IMR-90 (cell line): ENCODE measurements around the gene EDEM1. TPM values are rescaled to one million over a fixed set of nuclear protein-coding genes. Genes with fewer than 3 reads are reported as not detected.

ENCODE experiments used
- ATAC-seq: fragments of 200-7000 bp; cut with Tn5 transposase; 2 replicates; pipeline ENCODE4 v1.9.1; 2020; ENCODE audit warnings: low read depth, mild to moderate bottlenecking, moderate library complexity
- BruUV-seq: library from RNA; stranded (reverse); fragments of 400-500 nt; replicated peaks from 2 replicates; lab custom pipeline; 2021; lab: Mats Ljungman, UMichigan
- CTCF ChIA-PET: fragments of 300-600 bp; formaldehyde crosslinking; extraction: SDS; loops from one replicate; lab custom pipeline; 2021; ENCODE audit warnings: antibody characterized with exemption; lab: Yijun Ruan, JAX
- POLR2A ChIA-PET: fragments of 300-600 bp; sonication (Branson Sonifier 250); formaldehyde crosslinking; loops from one replicate; lab custom pipeline; 2022; ENCODE audit warnings: antibody characterized with exemption; ENCODE audit not compliant: unreplicated experiment; lab: Charles Lee
- DNase-seq: peaks from one replicate; pipeline ENCODE4 v3.0.0; 2013
- H2AFZ ChIP-seq: replicated peaks from 2 replicates; pipeline ENCODE3; 2013; ENCODE audit warnings: low read length, mild to moderate bottlenecking; ENCODE audit not compliant: poor library complexity
- H2AK5ac ChIP-seq: 2 replicates; pipeline ENCODE4 v1.6.1; 2013; ENCODE audit warnings: low read depth, low read length, inconsistent platforms
- H2AK9ac ChIP-seq: replicated peaks from 2 replicates; pipeline ENCODE3; 2013; ENCODE audit warnings: mild to moderate bottlenecking, low read depth, low read length, moderate library complexity; ENCODE audit not compliant: poor library complexity
- H2BK120ac ChIP-seq: 2 replicates; pipeline ENCODE4 v1.6.1; 2013; ENCODE audit warnings: low read depth, low read length, inconsistent platforms
- H2BK15ac ChIP-seq: 3 replicates; pipeline ENCODE4 v1.6.1; 2013; ENCODE audit warnings: low read depth, low read length, inconsistent platforms
- H2BK20ac ChIP-seq: 2 replicates; pipeline ENCODE4 v1.6.1; 2013; ENCODE audit warnings: low read depth, mild to moderate bottlenecking, inconsistent platforms, low read length, moderate library complexity
- H2BK5ac ChIP-seq: 2 replicates; pipeline ENCODE4 v1.6.1; 2013; ENCODE audit warnings: mild to moderate bottlenecking, low read depth, low read length, inconsistent platforms; ENCODE audit not compliant: poor library complexity, severe bottlenecking
- H3K14ac ChIP-seq: replicated peaks from 2 replicates; pipeline ENCODE4 v1.6.1; 2013; ENCODE audit warnings: low read depth, low read length, inconsistent platforms
- H3K18ac ChIP-seq: 2 replicates; pipeline ENCODE4 v1.6.1; 2013; ENCODE audit warnings: low read depth, low read length, control low read depth
- H3K23ac ChIP-seq: 2 replicates; pipeline ENCODE4 v1.6.1; 2013; ENCODE audit warnings: low read depth, low read length, inconsistent platforms
- H3K27ac ChIP-seq: 2 replicates; pipeline ENCODE4 v1.5.1; 2013; ENCODE audit warnings: mild to moderate bottlenecking, control low read depth, low read length; ENCODE audit not compliant: insufficient read depth
- H3K27me3 ChIP-seq: 2 replicates; pipeline ENCODE4 v1.6.1; 2013; ENCODE audit warnings: low read length; ENCODE audit not compliant: control insufficient read depth, insufficient read depth
- H3K36me3 ChIP-seq: 2 replicates; pipeline ENCODE4 v1.6.1; 2013; ENCODE audit warnings: low read length, mixed read lengths; ENCODE audit not compliant: control insufficient read depth, insufficient read depth
- H3K4ac ChIP-seq: 2 replicates; pipeline ENCODE4 v1.6.1; 2013; ENCODE audit warnings: low read depth, low read length, inconsistent platforms
- H3K4me1 ChIP-seq: 2 replicates; pipeline ENCODE4 v1.6.1; 2013; ENCODE audit warnings: low read length, mixed read lengths; ENCODE audit not compliant: control insufficient read depth, insufficient read depth
- H3K4me2 ChIP-seq: 2 replicates; pipeline ENCODE4 v1.6.1; 2013; ENCODE audit warnings: low read depth, mild to moderate bottlenecking, control low read depth, low read length, moderate library complexity
- H3K4me3 ChIP-seq: 2 replicates; pipeline ENCODE4 v1.5.1; 2013; ENCODE audit warnings: low read depth, mild to moderate bottlenecking, control low read depth, low read length, moderate library complexity; ENCODE audit not compliant: insufficient read depth
- H3K56ac ChIP-seq: 2 replicates; pipeline ENCODE4 v1.6.1; 2013; ENCODE audit warnings: low read length, inconsistent platforms; ENCODE audit not compliant: insufficient read depth; ENCODE audit errors: extremely low read depth
- H3K79me1 ChIP-seq, 2 experiments: 2 replicates each; pipeline ENCODE4 v1.6.1; 2013; ENCODE audit warnings: low read length in 2 of 2, inconsistent platforms in 1 of 2, low read depth in 1 of 2
- H3K9ac ChIP-seq: 2 replicates; pipeline ENCODE4 v1.6.1; 2013; ENCODE audit warnings: low read depth, low read length, control low read depth
- H3K9me1 ChIP-seq: 2 replicates; pipeline ENCODE4 v1.6.1; 2013; ENCODE audit warnings: low read length, inconsistent platforms; ENCODE audit not compliant: insufficient read depth
- H3K9me3 ChIP-seq: 2 replicates; pipeline ENCODE4 v1.6.1; 2013; ENCODE audit warnings: low read length; ENCODE audit not compliant: control insufficient read depth, insufficient read depth
- H4K20me1 ChIP-seq: 2 replicates; pipeline ENCODE4 v1.6.1; 2013; ENCODE audit warnings: low read length, inconsistent platforms; ENCODE audit not compliant: insufficient read depth
- H4K5ac ChIP-seq: 2 replicates; pipeline ENCODE4 v1.6.1; 2013; ENCODE audit warnings: mild to moderate bottlenecking, low read depth, low read length, control low read depth
- H4K8ac ChIP-seq, 2 experiments: 2 replicates each; pipeline ENCODE4 v1.6.1; 2013; ENCODE audit warnings: low read depth in 2 of 2, low read length in 2 of 2, control low read depth in 1 of 2, inconsistent platforms in 1 of 2
- H4K91ac ChIP-seq: 2 replicates; pipeline ENCODE4 v1.6.1; 2013; ENCODE audit warnings: low read depth, low read length, inconsistent platforms; ENCODE audit not compliant: insufficient read depth
- CEBPB ChIP-seq: IDR thresholded peaks from 2 replicates; pipeline ENCODE4 v1.6.1; 2012; ENCODE audit warnings: low read depth, low read length, improper control_type of control experiment
- CHD1 ChIP-seq: IDR thresholded peaks from 2 replicates; pipeline ENCODE4 v1.6.1; 2012; ENCODE audit warnings: low read depth, low read length, improper control_type of control experiment
- CTCF ChIP-seq: conservative IDR thresholded peaks from 2 replicates; pipeline ENCODE4 v1.5.1; 2012; ENCODE audit warnings: mild to moderate bottlenecking, low read depth, low read length, improper control_type of control experiment
- ELK1 ChIP-seq: fragments of 150-350 bp; IDR thresholded peaks from 2 replicates; pipeline ENCODE4 v1.6.1; 2016; ENCODE audit warnings: low read depth, mild to moderate bottlenecking, low read length, moderate library complexity, borderline replicate concordance
- FOS ChIP-seq: fragments of 150-350 bp; IDR thresholded peaks from 2 replicates; pipeline ENCODE4 v1.6.1; 2016; ENCODE audit warnings: low read depth, low read length
- MAFK ChIP-seq: IDR thresholded peaks from 2 replicates; pipeline ENCODE4 v1.6.1; 2012; ENCODE audit warnings: low read depth, low read length, improper control_type of control experiment
- MAZ ChIP-seq: IDR thresholded peaks from 2 replicates; pipeline ENCODE4 v1.6.1; 2012; ENCODE audit warnings: low read depth, mild to moderate bottlenecking, low read length, improper control_type of control experiment, moderate library complexity, borderline replicate concordance
- MXI1 ChIP-seq: IDR thresholded peaks from 2 replicates; pipeline ENCODE4 v1.6.1; 2012; ENCODE audit warnings: low read depth, mild to moderate bottlenecking, low read length, moderate library complexity, borderline replicate concordance
- NFE2L2 ChIP-seq: fragments of 150-350 bp; IDR thresholded peaks from 2 replicates; pipeline ENCODE4 v1.6.1; 2016; ENCODE audit warnings: low read depth, mild to moderate bottlenecking, low read length
- POLR2A ChIP-seq: IDR thresholded peaks from 2 replicates; pipeline ENCODE4 v1.6.1; 2012; ENCODE audit warnings: mild to moderate bottlenecking, low read depth, low read length
- RCOR1 ChIP-seq: IDR thresholded peaks from 2 replicates; pipeline ENCODE4 v1.6.1; 2012; ENCODE audit warnings: mild to moderate bottlenecking, low read length, improper control_type of control experiment; ENCODE audit not compliant: insufficient replicate concordance
- RFX5 ChIP-seq: IDR thresholded peaks from 2 replicates; pipeline ENCODE4 v1.8.0; 2012; ENCODE audit warnings: low read depth, mild to moderate bottlenecking, low read length, moderate library complexity
- SMC3 ChIP-seq: fragments of 150-350 bp; IDR thresholded peaks from 2 replicates; pipeline ENCODE4 v1.6.1; 2016; ENCODE audit warnings: low read depth, mild to moderate bottlenecking, antibody characterized with exemption, low read length, moderate library complexity
- USF2 ChIP-seq: fragments of 150-350 bp; IDR thresholded peaks from 2 replicates; pipeline ENCODE4 v1.6.1; 2017; ENCODE audit warnings: mild to moderate bottlenecking, antibody characterized with exemption, low read length, low read depth
- dilution Hi-C: fragments of 300-500 bp; cut with HindIII; formaldehyde crosslinking; loops from one replicate; pipeline ENCODE4 v1.14.3; 2018; ENCODE audit warnings: low sequenced_read_pairs; ENCODE audit not compliant: unreplicated experiment
- in situ Hi-C: fragments of 300-500 bp; cut with MboI; formaldehyde crosslinking; loops from 3 replicates; pipeline ENCODE4 v1.14.3; 2019; ENCODE audit warnings: low sequenced_read_pairs, inconsistent platforms, mixed read lengths
- intact Hi-C: fragments of 100-400 bp; cut with micrococcal nuclease; formaldehyde crosslinking; loops from 2 replicates; pipeline ENCODE4 v1.10.0; 2022
- polyA plus RNA-seq, 3 experiments: library from polyadenylated mRNA; depleted of rRNA; stranded (reverse); fragments of >200 nt; gene quantifications; 2 replicates each; pipeline ENCODE4 v1.2.3, GENCODE V29; 2012; ENCODE audit warnings: low replicate concordance in 1 of 3
- total RNA-seq: library from RNA; depleted of rRNA; stranded (reverse); fragments of >200 nt; gene quantifications from 2 replicates; pipeline ENCODE4 v1.2.3, GENCODE V29; 2012

EDEM1 gene
- total and polyA plus RNA-seq, 2 of the 4 experiments (the other 2 are of a cell fraction), result 23.5 to 27.0 TPM

- Histone ChIP-seq H3K9me1 (0 out of 2 replicates have a peak, but pooled peaks cover 12% of the 10 kb centered on the region), H3K9ac (no peak overlapping the region), H3K79me1 (peaks cover 7 to 55% of the 10 kb centered on the region in 2 experiments), H3K27me3 (no peaks in the 10 kb centered on the region), H2BK15ac (no peak overlapping the region), H3K56ac (no peak overlapping the region), H4K8ac (no peak overlapping the region), H2AK5ac (no peak overlapping the region), H2BK20ac (no peak overlapping the region), H3K9me3 (no peaks in the 10 kb centered on the region), H3K4me1 (no peaks in the 10 kb centered on the region), H3K27ac (no peak overlapping the region), H2AFZ (no peak overlapping the region), H4K5ac (no peak overlapping the region), H3K14ac (no peak overlapping the region), H2BK5ac (no peak overlapping the region), H3K18ac (no peak overlapping the region), H3K4ac (no peak overlapping the region), H3K36me3 (no peaks in the 10 kb centered on the region), H3K4me3 (no peak overlapping the region), H4K20me1 (peaks cover 48% of the 10 kb centered on the region), H3K23ac (no peak overlapping the region), H2AK9ac (no peak overlapping the region), H3K4me2 (no peak overlapping the region), H4K91ac (no peak overlapping the region), H2BK120ac (no peak overlapping the region)
- DNase-seq (no peak), ATAC-seq (no peak)
- ChIA-PET POLR2A (no interaction called here), CTCF (no interaction called here)
- in situ Hi-C loops (no loop called here), dilution Hi-C loops (no loop called here), intact Hi-C loops (no loop called here)
- TF ChIP-seq CHD1 (no peak), MAZ (no peak), CTCF (no peak), USF2 (no peak), RFX5 (no peak), NFE2L2 (no peak), ELK1 (no peak), SMC3 (no peak), FOS (no peak), RCOR1 (no peak), MAFK (no peak), POLR2A (no peak), MXI1 (no peak), CEBPB (no peak)
- BruUV-seq, result no TSS peak
Observed at GRCh38 chr3:5155241-5155640, 32.3 kb upstream of the EDEM1 start.
